H1 (cell line): ENCODE data around the gene CCDC183. TPM values are rescaled to one million over a fixed set of nuclear protein-coding genes. Genes with fewer than 3 reads are reported as not detected.

ENCODE experiments used
- CTCF ChIA-PET: fragments of 300-600 bp; sonication (Branson Sonifier 250); formaldehyde crosslinking; loops from one replicate; lab custom pipeline; 2021; ENCODE audit not compliant: partially characterized antibody; lab: Charles Lee
- POLR2A ChIA-PET: fragments of 300-600 bp; sonication (Branson Sonifier 250); formaldehyde crosslinking; loops from one replicate; lab custom pipeline; 2021; ENCODE audit warnings: inconsistent platforms; ENCODE audit not compliant: partially characterized antibody; lab: Charles Lee
- DNase-seq, 2 experiments: peaks; one replicate each; pipeline versions ENCODE4 v3.0.0 to v3.0.0-alpha.2; 2010 to 2022; ENCODE audit warnings: low spot score in 2 of 2, low read depth in 1 of 2, mixed read lengths in 1 of 2
- FAIRE-seq: peaks from 2 replicates; lab custom pipeline; 2011; peaks lifted over from hg19 to GRCh38; lab: Jason Lieb, UNC
- H2AFZ ChIP-seq: 2 replicates; pipeline ENCODE4 v1.8.1; 2012; ENCODE audit warnings: low read length, inconsistent platforms
- H2AK5ac ChIP-seq: 2 replicates; pipeline ENCODE4 v1.6.1; 2013; ENCODE audit warnings: low read depth, low read length
- H2BK120ac ChIP-seq: replicated peaks from 2 replicates; pipeline ENCODE3; 2013; ENCODE audit warnings: low read depth, low read length, inconsistent platforms
- H2BK12ac ChIP-seq: 2 replicates; pipeline ENCODE4 v1.6.1; 2013; ENCODE audit warnings: low read depth, low read length
- H2BK15ac ChIP-seq: 2 replicates; pipeline ENCODE4 v1.6.1; 2013; ENCODE audit warnings: low read length
- H2BK20ac ChIP-seq: 2 replicates; pipeline ENCODE4 v1.6.1; 2013; ENCODE audit warnings: low read length
- H2BK5ac ChIP-seq: 2 replicates; pipeline ENCODE4 v1.6.1; 2013; ENCODE audit warnings: low read depth, low read length
- H3K14ac ChIP-seq: 2 replicates; pipeline ENCODE4 v1.6.1; 2013; ENCODE audit warnings: inconsistent platforms; ENCODE audit not compliant: insufficient read length
- H3K18ac ChIP-seq: 2 replicates; pipeline ENCODE4 v1.6.1; 2013; ENCODE audit warnings: low read length; ENCODE audit errors: extremely low read depth
- H3K23ac ChIP-seq: 2 replicates; pipeline ENCODE4 v1.6.1; 2013; ENCODE audit warnings: inconsistent platforms; ENCODE audit not compliant: insufficient read length
- H3K23me2 ChIP-seq: 2 replicates; pipeline ENCODE4 v1.6.1; 2013; ENCODE audit warnings: low read depth, low read length
- H3K27ac ChIP-seq: 2 replicates; pipeline ENCODE4 v1.6.1; 2011; ENCODE audit warnings: low read depth, low read length, inconsistent platforms
- H3K27me3 ChIP-seq, 4 experiments: replicated peaks in 1 of 4; 1 replicate in 1 of 4; 2 replicates in 3 of 4; pipeline versions ENCODE4 v1.6.1 to v1.8.1; 2011 to 2013; ENCODE audit warnings: low read length in 3 of 4, mild to moderate bottlenecking in 3 of 4, inconsistent platforms in 2 of 4, mixed read lengths in 2 of 4, moderate library complexity in 1 of 4; ENCODE audit not compliant: control insufficient read depth in 3 of 4, insufficient read depth in 3 of 4; ENCODE audit errors: extremely low read depth in 1 of 4
- H3K36me3 ChIP-seq, 4 experiments: 2 replicates each; pipeline versions ENCODE4 v1.6.1 to v1.8.1; 2011 to 2013; ENCODE audit warnings: mild to moderate bottlenecking in 4 of 4, low read length in 3 of 4, moderate library complexity in 2 of 4, control low read depth in 1 of 4, inconsistent platforms in 1 of 4; ENCODE audit not compliant: insufficient read depth in 4 of 4, control insufficient read depth in 2 of 4
- H3K4ac ChIP-seq: replicated peaks from 2 replicates; pipeline ENCODE3; 2013; ENCODE audit warnings: low read length, low read depth, mixed read lengths, inconsistent platforms; ENCODE audit not compliant: insufficient read length
- H3K4me1 ChIP-seq, 4 experiments: replicated peaks in 1 of 4; 1 replicate in 1 of 4; 2 replicates in 3 of 4; pipeline versions ENCODE4 v1.6.1 to v1.8.1; 2011 to 2013; ENCODE audit warnings: low read length in 3 of 4, inconsistent platforms in 2 of 4, mixed read lengths in 1 of 4; ENCODE audit not compliant: insufficient read depth in 4 of 4, control insufficient read depth in 3 of 4
- H3K4me2 ChIP-seq, 2 experiments: 2 replicates each; pipeline versions ENCODE4 v1.6.1 to v1.8.1; 2011 to 2013; ENCODE audit warnings: low read depth in 2 of 2, low read length in 2 of 2, control low read depth in 1 of 2, inconsistent platforms in 1 of 2, mild to moderate bottlenecking in 1 of 2; ENCODE audit not compliant: insufficient read depth in 1 of 2
- H3K4me3 ChIP-seq, 4 experiments: fragments of 200-600, 300-600 bp in 1 of 4; sonication (generic), shearing (Covaris generic), sonication (Bioruptor Twin) in 1 of 4; 2 replicates each; pipeline versions ENCODE4 v1.5.1 to v1.8.1; 2011 to 2016; ENCODE audit warnings: low read length in 4 of 4, low read depth in 3 of 4, control low read depth in 2 of 4, inconsistent platforms in 2 of 4, mild to moderate bottlenecking in 2 of 4, mixed read lengths in 1 of 4, moderate library complexity in 1 of 4; ENCODE audit not compliant: insufficient read depth in 2 of 4; ENCODE audit errors: extremely low read depth in 1 of 4
- H3K56ac ChIP-seq: replicated peaks from 2 replicates; pipeline ENCODE3; 2013; ENCODE audit warnings: low read depth, mild to moderate bottlenecking, mixed read lengths, low read length, inconsistent platforms; ENCODE audit not compliant: insufficient read length
- H3K79me1 ChIP-seq: 2 replicates; pipeline ENCODE4 v1.6.1; 2013; ENCODE audit warnings: low read depth, low read length, control low read depth
- H3K79me2 ChIP-seq, 2 experiments: 2 replicates each; pipeline versions ENCODE4 v1.6.1 to v1.8.1; 2012 to 2013; ENCODE audit warnings: low read length in 2 of 2, mild to moderate bottlenecking in 2 of 2, inconsistent platforms in 1 of 2; ENCODE audit not compliant: insufficient read depth in 2 of 2, control insufficient read depth in 1 of 2
- H3K9ac ChIP-seq, 4 experiments: replicated peaks in 1 of 4; 1 replicate in 1 of 4; 2 replicates in 3 of 4; pipeline versions ENCODE4 v1.6.1 to v1.8.1; 2011 to 2013; ENCODE audit warnings: low read depth in 3 of 4, low read length in 3 of 4, control low read depth in 2 of 4, mild to moderate bottlenecking in 2 of 4, moderate library complexity in 2 of 4, inconsistent platforms in 1 of 4; ENCODE audit errors: extremely low read depth in 1 of 4
- H3K9me3 ChIP-seq, 2 experiments: 2 replicates each; pipeline versions ENCODE4 v1.6.1 to v1.8.1; 2012 to 2013; ENCODE audit warnings: mild to moderate bottlenecking in 2 of 2, moderate library complexity in 2 of 2, control low read depth in 1 of 2, inconsistent platforms in 1 of 2, low read depth in 1 of 2, low read length in 1 of 2, mixed read lengths in 1 of 2; ENCODE audit not compliant: insufficient read depth in 2 of 2
- H4K20me1 ChIP-seq, 2 experiments: replicated peaks in 1 of 2; 2 replicates each; pipeline versions ENCODE3 to v1.8.1; 2011 to 2013; ENCODE audit warnings: inconsistent platforms in 2 of 2, low read length in 2 of 2, mild to moderate bottlenecking in 1 of 2; ENCODE audit not compliant: insufficient read depth in 2 of 2, control insufficient read depth in 1 of 2
- H4K5ac ChIP-seq: 2 replicates; pipeline ENCODE4 v1.6.1; 2013; ENCODE audit warnings: low read length, low read depth, mixed read lengths, inconsistent platforms; ENCODE audit not compliant: insufficient read length
- H4K8ac ChIP-seq: 2 replicates; pipeline ENCODE4 v1.8.0; 2013; ENCODE audit warnings: mild to moderate bottlenecking, moderate library complexity, low read length, inconsistent platforms; ENCODE audit not compliant: insufficient read depth; ENCODE audit errors: extremely low read depth
- H4K91ac ChIP-seq: replicated peaks from 2 replicates; pipeline ENCODE3; 2013; ENCODE audit warnings: low read length, mixed read lengths, inconsistent platforms; ENCODE audit not compliant: insufficient read length
- CHD2 ChIP-seq: IDR thresholded peaks from 2 replicates; pipeline ENCODE4 v1.6.1; 2012; ENCODE audit warnings: low read length, improper control_type of control experiment
- GABPA ChIP-seq: IDR thresholded peaks from 2 replicates; pipeline ENCODE4 v1.6.1; 2011; ENCODE audit warnings: mild to moderate bottlenecking, low read length, moderate library complexity, borderline replicate concordance; ENCODE audit not compliant: insufficient read depth
- NANOG ChIP-seq: IDR thresholded peaks from 2 replicates; pipeline ENCODE4 v1.6.1; 2011; ENCODE audit warnings: low read length, low read depth, mild to moderate bottlenecking, inconsistent platforms; ENCODE audit not compliant: insufficient read depth, poor library complexity, severe bottlenecking
- PHF8 ChIP-seq: fragments of 200-600 bp; sonication (generic); conservative IDR thresholded peaks from 2 replicates; pipeline ENCODE4 v1.7.1; 2012; ENCODE audit warnings: low read depth, mild to moderate bottlenecking, inconsistent platforms, low read length, moderate library complexity
- POLR2A ChIP-seq, 2 experiments: IDR thresholded peaks; 1 replicate in 1 of 2; 2 replicates in 1 of 2; pipeline ENCODE4 v1.6.1; 2011; ENCODE audit warnings: low read depth in 2 of 2, low read length in 2 of 2, mild to moderate bottlenecking in 2 of 2; ENCODE audit errors: control extremely low read depth in 1 of 2
- RNF2 ChIP-seq: fragments of 200-900, 300-1000 bp; sonication (generic); IDR thresholded peaks from 2 replicates; pipeline ENCODE4 v1.7.1; 2016; ENCODE audit warnings: borderline replicate concordance, low read depth, mild to moderate bottlenecking, antibody characterized with exemption, low read length; ENCODE audit not compliant: poor library complexity, severe bottlenecking; ENCODE audit errors: missing control alignments
- SUZ12 ChIP-seq: fragments of 200-600 bp; sonication (generic); IDR thresholded peaks from 2 replicates; pipeline ENCODE4 v1.6.1; 2012; ENCODE audit warnings: mild to moderate bottlenecking, inconsistent platforms, low read length, moderate library complexity, mixed read lengths
- YY1 ChIP-seq: IDR thresholded peaks from 2 replicates; pipeline ENCODE4 v1.6.1; 2011; ENCODE audit warnings: low read depth, mild to moderate bottlenecking, low read length
- WGBS, 2 experiments: shearing (Covaris generic) in 1 of 2; methylation state at CpG; one replicate each; pipeline versions ENCODE4 v1.1.6 to v1.1.7; 2013 to 2015; ENCODE audit warnings: low lambda C conversion rate in 2 of 2, mixed read lengths in 2 of 2, inconsistent platforms in 1 of 2, low coverage in 1 of 2, missing lambda C conversion rate in 1 of 2; ENCODE audit not compliant: insufficient replicate concordance in 2 of 2, insufficient coverage in 1 of 2, insufficient read length in 1 of 2; ENCODE audit errors: extremely low coverage in 1 of 2, missing lambda C conversion rate in 1 of 2; 5-methylcytosine and 5-hydroxymethylcytosine counted together
- polyA plus RNA-seq, 7 experiments: library from polyadenylated mRNA; depleted of rRNA in 3 of 7; stranded (reverse) in 5 of 7; unstranded in 2 of 7; fragments of >200 nt in 5 of 7; fragments of 200-250 nt in 2 of 7; gene quantifications; 1 replicate in 5 of 7; 2 replicates in 1 of 7; 4 replicates in 1 of 7; pipeline versions ENCODE4 v1.2.1 to v1.2.3, GENCODE V29; 2011 to 2013; ENCODE audit warnings: missing spikeins in 2 of 7, mixed read lengths in 2 of 7
- total RNA-seq: library from RNA; stranded (reverse); fragmentation: NEBNext Ultra II Directional; extraction: Animal tissue kit (Norgen Biotek cat#: 25700); gene quantifications from 2 replicates; pipeline ENCODE4 v1.2.1, GENCODE V29; 2021
- TF ChIP-seq, protein P1 (sequence below), 3 experiments: IDR thresholded peaks; 1 replicate in 2 of 3; 2 replicates in 1 of 3; pipeline versions ENCODE4 v1.5.1 to v1.6.1; 2011; ENCODE audit warnings: low read length in 3 of 3, mild to moderate bottlenecking in 3 of 3, inconsistent platforms in 2 of 3, low read depth in 1 of 3, moderate library complexity in 1 of 3; ENCODE audit not compliant: insufficient read depth in 1 of 3; ENCODE audit errors: control extremely low read depth in 1 of 3

The CCDC183 gene
- total and polyA plus RNA-seq, 2 of the 8 experiments (the other 6 are each of a cell fraction or from before 2014, with no cell fraction given) = 0.51 to 1.6 TPM

DNA sequence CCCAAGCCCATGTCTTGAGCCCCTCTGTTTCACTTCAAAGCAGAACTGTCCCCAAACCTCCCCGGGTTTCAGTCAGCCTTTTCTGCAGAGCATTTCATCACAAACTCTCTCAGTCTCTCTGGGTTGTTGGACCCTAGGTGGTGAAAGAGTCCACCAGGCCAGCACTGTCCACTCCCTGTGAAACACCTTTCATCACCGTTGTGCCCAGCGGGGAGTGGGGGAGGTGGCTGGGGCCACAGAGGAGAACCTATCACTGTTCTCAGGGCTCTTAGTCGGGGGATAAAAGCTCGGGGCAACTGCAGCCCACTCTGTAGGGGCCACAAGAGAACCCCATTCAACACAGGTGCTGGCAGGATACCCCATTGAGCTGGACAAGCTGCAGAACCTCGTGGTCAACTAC is 6.2 kb downstream of the CCDC183 start:
- Histone ChIP-seq H4K20me1 (peaks cover 0 to 5% of the 10 kb centered on the region in 2 experiments), H3K23ac (no peak overlapping the region), H3K79me1 (no peaks in the 10 kb centered on the region), H2BK12ac (no peak overlapping the region), H3K4me1 (peaks cover 0 to 20% (median 12%) of the 10 kb centered on the region in 4 experiments; a peak in 6 of 7 replicates), H3K4me2 (no peak overlapping the region), H3K56ac (no peak overlapping the region), H2AFZ (no peak overlapping the region), H2BK15ac (no peak overlapping the region), H3K9me3 (no peaks in the 10 kb centered on the region), H3K18ac (no peak overlapping the region), H3K27me3 (peaks cover 0 to 32% (median 18%) of the 10 kb centered on the region in 4 experiments; a peak in 5 of 7 replicates), H3K4ac (no peak overlapping the region), H4K5ac (no peak overlapping the region), H3K79me2 (no peaks in the 10 kb centered on the region), H3K4me3 (no peak overlapping the region), H2BK5ac (no peak overlapping the region), H3K14ac (no peak overlapping the region), H3K27ac (no peak overlapping the region), H4K91ac (no peak overlapping the region), H3K9ac (no peak overlapping the region), H2BK120ac (no peak overlapping the region), H3K36me3 (no peaks in the 10 kb centered on the region), H3K23me2 (peaks cover 19% of the 10 kb centered on the region; the same call in 1 of the 2 replicates), H4K8ac (no peak overlapping the region), H2AK5ac (no peak overlapping the region), H2BK20ac (no peak overlapping the region)
- 86% methylated on average over 5 of the region's 6 CpGs; no CpG with 5 or more reads in 1 of the 2 experiments for WGBS, 2 experiments
- ChIA-PET CTCF (interaction anchor here (0.7 to 5.2 kb wide), 7 partner anchors 10 to 145 kb away, joined by 3 to 35 read pairs (median 4); partner anchors contain the start of genes AJM1 and C8G), POLR2A (interaction anchor here (1.2 to 1.8 kb wide), 4 partner anchors 11 to 26 kb away, joined by 3 to 4 read pairs (median 3); no protein-coding TSS in a partner anchor)
- DNase-seq (no peak), FAIRE-seq (no peak)
- TF ChIP-seq RNF2 (no peak), PHF8 (no peak), POLR2A (IDR thresholded peaks at IDR 0.05; ENCODE audit: control extremely low read depth in 1 of 2, low read depth in 2 of 2, low read length in 2 of 2) (no peak), NANOG (no peak), YY1 (no peak), GABPA (no peak), SUZ12 (no peak), CHD2 (no peak)
- TF ChIP-seq, protein P1, sequence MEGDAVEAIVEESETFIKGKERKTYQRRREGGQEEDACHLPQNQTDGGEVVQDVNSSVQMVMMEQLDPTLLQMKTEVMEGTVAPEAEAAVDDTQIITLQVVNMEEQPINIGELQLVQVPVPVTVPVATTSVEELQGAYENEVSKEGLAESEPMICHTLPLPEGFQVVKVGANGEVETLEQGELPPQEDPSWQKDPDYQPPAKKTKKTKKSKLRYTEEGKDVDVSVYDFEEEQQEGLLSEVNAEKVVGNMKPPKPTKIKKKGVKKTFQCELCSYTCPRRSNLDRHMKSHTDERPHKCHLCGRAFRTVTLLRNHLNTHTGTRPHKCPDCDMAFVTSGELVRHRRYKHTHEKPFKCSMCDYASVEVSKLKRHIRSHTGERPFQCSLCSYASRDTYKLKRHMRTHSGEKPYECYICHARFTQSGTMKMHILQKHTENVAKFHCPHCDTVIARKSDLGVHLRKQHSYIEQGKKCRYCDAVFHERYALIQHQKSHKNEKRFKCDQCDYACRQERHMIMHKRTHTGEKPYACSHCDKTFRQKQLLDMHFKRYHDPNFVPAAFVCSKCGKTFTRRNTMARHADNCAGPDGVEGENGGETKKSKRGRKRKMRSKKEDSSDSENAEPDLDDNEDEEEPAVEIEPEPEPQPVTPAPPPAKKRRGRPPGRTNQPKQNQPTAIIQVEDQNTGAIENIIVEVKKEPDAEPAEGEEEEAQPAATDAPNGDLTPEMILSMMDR (IDR thresholded peaks at IDR 0.05; ENCODE audit: control extremely low read depth in 1 of 3, insufficient read depth in 1 of 3, low read depth in 1 of 3, low read length in 3 of 3) = no peak
